Neural progenitor cell (in vitro differentiated cells): ENCODE measurements around the gene KCNQ1. TPM values are rescaled to one million over a fixed set of nuclear protein-coding genes. Genes with fewer than 3 reads are reported as not detected.
"Not testable (repeated sequence)": the region's sequence is repeated elsewhere in the genome, so short reads cannot be mapped to it uniquely, and the experiment has no call there.

ENCODE experiments used
- DNase-seq: peaks from one replicate; pipeline ENCODE4 v3.0.0-alpha.2; 2016; ENCODE audit warnings: low spot score
- H2AFZ ChIP-seq: fragments of 200-600 bp; sonication (generic); replicated peaks from 2 replicates; pipeline ENCODE4 v1.6.1; 2016; ENCODE audit warnings: antibody characterized with exemption
- H3F3A ChIP-seq: fragments of 200-600 bp; sonication (generic); 2 replicates; pipeline ENCODE4 v1.6.1; 2016; ENCODE audit warnings: antibody characterized with exemption, low read depth
- H3K27ac ChIP-seq: fragments of 200-600 bp; sonication (generic); 2 replicates; pipeline ENCODE4 v1.5.1; 2016; ENCODE audit warnings: mild to moderate bottlenecking
- H3K27me3 ChIP-seq: fragments of 200-600 bp; sonication (generic); 2 replicates; pipeline ENCODE4 v1.6.1; 2016; ENCODE audit warnings: mild to moderate bottlenecking, moderate library complexity
- H3K36me3 ChIP-seq: fragments of 200-600 bp; sonication (generic); 2 replicates; pipeline ENCODE4 v1.5.1; 2016
- H3K4me1 ChIP-seq: fragments of 200-600 bp; sonication (generic); 2 replicates; pipeline ENCODE4 v1.6.1; 2016; ENCODE audit warnings: mixed run types
- H3K4me2 ChIP-seq: fragments of 200-600 bp; sonication (generic); 2 replicates; pipeline ENCODE4 v1.6.1; 2016
- H3K4me3 ChIP-seq: fragments of 200-600 bp; sonication (generic); 2 replicates; pipeline ENCODE4 v1.5.1; 2016
- H3K79me2 ChIP-seq: fragments of 200-600 bp; sonication (generic); 2 replicates; pipeline ENCODE4 v1.6.1; 2016; ENCODE audit warnings: low read depth
- H3K9ac ChIP-seq: fragments of 200-600 bp; sonication (generic); 2 replicates; pipeline ENCODE4 v1.6.1; 2016
- H3K9me3 ChIP-seq: fragments of 200-600 bp; sonication (generic); 2 replicates; pipeline ENCODE4 v1.5.1; 2016; ENCODE audit warnings: low read depth
- H4K20me1 ChIP-seq: fragments of 200-600 bp; sonication (generic); 2 replicates; pipeline ENCODE4 v1.6.1; 2016; ENCODE audit warnings: low read depth
- H3K27ac Mint-ChIP-seq: 3 replicates; pipeline ENCODE4 v1.8.0; 2021; ENCODE audit warnings: mixed read lengths
- H3K27me3 Mint-ChIP-seq: 2 replicates; pipeline ENCODE4 v1.8.0; 2022; ENCODE audit warnings: low read depth, mild to moderate bottlenecking, inconsistent platforms, moderate library complexity, mixed read lengths; ENCODE audit not compliant: insufficient read depth
- H3K36me3 Mint-ChIP-seq: 3 replicates; pipeline ENCODE4 v1.8.0; 2021; ENCODE audit warnings: mixed read lengths
- H3K4me1 Mint-ChIP-seq: 3 replicates; pipeline ENCODE4 v1.8.0; 2021; ENCODE audit warnings: mixed read lengths
- H3K4me3 Mint-ChIP-seq: 3 replicates; pipeline ENCODE4 v1.8.0; 2021; ENCODE audit warnings: mild to moderate bottlenecking, moderate library complexity, mixed read lengths
- H3K9me3 Mint-ChIP-seq: 3 replicates; pipeline ENCODE4 v1.8.0; 2020; ENCODE audit warnings: mixed read lengths
- EZH2 ChIP-seq: fragments of 200-600 bp; sonication (generic); IDR thresholded peaks from 2 replicates; pipeline ENCODE4 v1.6.1; 2017; ENCODE audit warnings: antibody characterized with exemption, mild to moderate bottlenecking, moderate library complexity
- EZH2phosphoT487 ChIP-seq: fragments of 200-600 bp; sonication (generic); IDR thresholded peaks from 2 replicates; pipeline ENCODE4 v1.6.1; 2017; ENCODE audit warnings: antibody characterized with exemption
- total RNA-seq: library from RNA; depleted of rRNA; stranded (reverse); fragments of >200 nt; gene quantifications from 2 replicates; pipeline ENCODE4 v1.2.3, GENCODE V29; 2015; ENCODE audit warnings: low replicate concordance
- TF ChIP-seq, protein P1 (sequence below): fragments of 200-600 bp; sonication (generic); IDR thresholded peaks from 2 replicates; pipeline ENCODE4 v1.5.1; 2017; ENCODE audit warnings: antibody characterized with exemption, mild to moderate bottlenecking

Gene KCNQ1
- total RNA-seq, 1 donor from 2014 or later = 0.11 TPM

DNA sequence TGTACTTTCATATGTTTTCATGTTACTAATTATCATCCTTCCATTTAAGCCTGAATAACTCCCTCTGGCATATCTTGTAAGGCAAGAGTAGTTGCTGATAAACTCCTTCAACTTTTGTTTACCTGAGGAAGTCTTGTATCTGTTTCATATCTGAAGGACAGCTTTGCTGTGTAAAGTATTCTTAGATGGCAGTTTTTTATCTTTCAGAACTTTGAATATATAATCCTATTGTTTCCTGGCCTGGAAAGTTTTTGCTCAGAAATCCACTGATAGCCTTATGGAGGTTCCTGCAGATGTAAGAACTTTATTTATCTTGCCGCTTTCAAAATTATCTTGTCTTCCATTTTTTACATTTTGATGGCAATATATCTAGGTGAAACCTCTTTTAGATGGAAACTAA lies 185.9 kb downstream of the KCNQ1 start:
- H3K36me3 Mint-ChIP-seq = peaks cover 6% of the 10 kb centered on the region
- H3K27me3 Mint-ChIP-seq = peaks cover 2% of the 10 kb centered on the region
- DNase-seq = no peak
- Histone ChIP-seq H3K9ac (no peak overlapping the region), H3K4me2 (no peak overlapping the region), H3K4me3 (no peak overlapping the region), H3K36me3 (peaks cover 4% of the 10 kb centered on the region), H2AFZ (no peak overlapping the region), H3K27me3 (peaks cover 31% of the 10 kb centered on the region), H3K4me1 (no peaks in the 10 kb centered on the region), H4K20me1 (no peaks in the 10 kb centered on the region), H3K27ac (no peak overlapping the region), H3K79me2 (no peaks in the 10 kb centered on the region), H3F3A (peaks cover 6% of the 10 kb centered on the region), H3K9me3 (peaks cover 41% of the 10 kb centered on the region)
- H3K4me1 Mint-ChIP-seq = no peaks in the 10 kb centered on the region
- TF ChIP-seq, protein P1, sequence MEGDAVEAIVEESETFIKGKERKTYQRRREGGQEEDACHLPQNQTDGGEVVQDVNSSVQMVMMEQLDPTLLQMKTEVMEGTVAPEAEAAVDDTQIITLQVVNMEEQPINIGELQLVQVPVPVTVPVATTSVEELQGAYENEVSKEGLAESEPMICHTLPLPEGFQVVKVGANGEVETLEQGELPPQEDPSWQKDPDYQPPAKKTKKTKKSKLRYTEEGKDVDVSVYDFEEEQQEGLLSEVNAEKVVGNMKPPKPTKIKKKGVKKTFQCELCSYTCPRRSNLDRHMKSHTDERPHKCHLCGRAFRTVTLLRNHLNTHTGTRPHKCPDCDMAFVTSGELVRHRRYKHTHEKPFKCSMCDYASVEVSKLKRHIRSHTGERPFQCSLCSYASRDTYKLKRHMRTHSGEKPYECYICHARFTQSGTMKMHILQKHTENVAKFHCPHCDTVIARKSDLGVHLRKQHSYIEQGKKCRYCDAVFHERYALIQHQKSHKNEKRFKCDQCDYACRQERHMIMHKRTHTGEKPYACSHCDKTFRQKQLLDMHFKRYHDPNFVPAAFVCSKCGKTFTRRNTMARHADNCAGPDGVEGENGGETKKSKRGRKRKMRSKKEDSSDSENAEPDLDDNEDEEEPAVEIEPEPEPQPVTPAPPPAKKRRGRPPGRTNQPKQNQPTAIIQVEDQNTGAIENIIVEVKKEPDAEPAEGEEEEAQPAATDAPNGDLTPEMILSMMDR = no peak
- no peak for TF ChIP-seq EZH2phosphoT487
- TF ChIP-seq EZH2 = no peak
- H3K4me3 Mint-ChIP-seq = no peak overlapping the region
- H3K27ac Mint-ChIP-seq = no peak overlapping the region
- H3K9me3 Mint-ChIP-seq = peaks cover 77% of the 10 kb centered on the region

DNA sequence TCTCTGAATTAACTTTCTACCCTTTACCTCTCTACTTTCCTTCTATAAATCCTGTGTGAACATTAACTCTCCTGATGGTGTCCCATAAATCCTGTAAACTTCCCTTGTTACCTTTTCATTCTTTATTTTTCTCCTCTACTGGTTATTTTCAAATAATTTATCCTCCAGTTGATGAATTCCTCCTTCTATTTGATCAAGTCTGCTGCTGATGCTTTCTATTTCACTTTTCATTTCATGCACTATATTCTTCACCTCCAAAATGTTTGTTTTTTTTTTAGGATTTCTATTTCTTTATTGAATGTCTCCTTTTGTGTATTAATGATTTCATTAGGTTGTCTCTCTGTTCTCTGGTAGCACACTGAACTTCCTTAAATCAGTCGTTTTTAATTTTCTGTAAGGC lies 186.4 kb downstream of the KCNQ1 start:
- H3F3A ChIP-seq = peaks cover 6% of the 10 kb centered on the region
- H2AFZ ChIP-seq = no peak overlapping the region
- H3K27ac ChIP-seq = no peak overlapping the region
- H3K27me3 ChIP-seq = peaks cover 27% of the 10 kb centered on the region
- Mint-ChIP-seq H3K4me3 (no peak overlapping the region), H3K36me3 (peaks cover 6% of the 10 kb centered on the region), H3K4me1 (no peaks in the 10 kb centered on the region), H3K9me3 (peaks cover 80% of the 10 kb centered on the region), H3K27ac (no peak overlapping the region), H3K27me3 (peaks cover 2% of the 10 kb centered on the region)
- no peak overlapping the region for H3K9ac ChIP-seq
- no peak overlapping the region for H3K4me3 ChIP-seq
- TF ChIP-seq, protein P1 = no peak
- no peak for TF ChIP-seq EZH2
- TF ChIP-seq EZH2phosphoT487 = no peak
- no peaks in the 10 kb centered on the region for H3K4me1 ChIP-seq
- no peaks in the 10 kb centered on the region for H3K79me2 ChIP-seq
- peaks cover 41% of the 10 kb centered on the region for H3K9me3 ChIP-seq
- H3K36me3 ChIP-seq = peaks cover 4% of the 10 kb centered on the region
- no peaks in the 10 kb centered on the region for H4K20me1 ChIP-seq
- no peak overlapping the region for H3K4me2 ChIP-seq
- DNase-seq = no peak

DNA sequence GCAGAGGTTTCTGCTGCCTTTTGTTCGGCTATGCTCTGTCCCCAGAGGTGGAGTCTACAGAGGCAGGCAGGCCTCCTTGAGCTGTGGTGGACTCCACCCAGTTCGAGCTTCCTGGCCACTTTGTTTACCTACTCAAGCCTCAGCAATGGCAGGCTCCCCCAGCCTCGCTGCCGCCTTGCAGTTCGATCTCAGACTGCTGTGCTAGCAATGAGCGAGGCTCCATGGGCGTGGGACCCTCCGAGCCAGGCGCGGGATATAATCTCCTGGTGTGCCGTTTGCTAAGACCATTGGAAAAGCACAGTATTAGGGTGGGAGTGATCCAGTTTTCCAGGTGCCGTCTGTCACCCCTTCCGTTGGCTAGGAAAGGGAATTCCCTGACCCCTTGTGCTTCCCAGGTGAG lies 195.0 kb downstream of the KCNQ1 start:
- H4K20me1 ChIP-seq, H3K27ac ChIP-seq, H3K79me2 ChIP-seq, H3K27ac Mint-ChIP-seq, H3K4me2 ChIP-seq, H3K4me1 ChIP-seq, H3K4me1 Mint-ChIP-seq, H3K9ac ChIP-seq, DNase-seq, H3K4me3 ChIP-seq, H3F3A ChIP-seq, H3K27me3 ChIP-seq, H3K4me3 Mint-ChIP-seq, H3K36me3 ChIP-seq, H2AFZ ChIP-seq: not testable (repeated sequence)
- H3K36me3 Mint-ChIP-seq = peaks cover 13% of the 10 kb centered on the region
- peaks cover 14% of the 10 kb centered on the region for H3K27me3 Mint-ChIP-seq
- peaks cover 78% of the 10 kb centered on the region for H3K9me3 Mint-ChIP-seq
- H3K9me3 ChIP-seq = peaks cover 33% of the 10 kb centered on the region

DNA sequence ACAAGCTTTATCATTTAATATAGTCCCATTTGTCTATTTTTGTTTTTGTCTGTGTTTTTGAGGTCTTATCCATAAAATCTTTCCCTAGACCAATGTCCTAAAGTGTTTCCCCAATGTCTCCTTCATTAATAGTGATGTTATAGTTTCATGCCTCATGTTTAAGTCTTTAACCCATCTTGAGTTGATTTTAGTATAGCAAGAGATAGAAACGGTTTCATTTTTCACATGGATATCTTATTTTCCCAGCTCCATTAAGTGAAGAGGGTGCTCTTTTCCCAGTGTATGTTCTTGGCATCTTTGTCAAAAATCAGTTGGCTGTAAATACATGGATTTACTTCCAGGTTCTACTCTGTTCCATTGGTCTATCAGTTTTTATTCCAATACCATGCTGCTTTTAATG lies 196.8 kb downstream of the KCNQ1 start:
- no peaks in the 10 kb centered on the region for H3K27me3 ChIP-seq
- Mint-ChIP-seq H3K27ac (no peak overlapping the region), H3K4me3 (no peak overlapping the region), H3K4me1 (no peaks in the 10 kb centered on the region), H3K36me3 (peaks cover 15% of the 10 kb centered on the region), H3K27me3 (peaks cover 14% of the 10 kb centered on the region), H3K9me3 (peaks cover 84% of the 10 kb centered on the region)
- H4K20me1 ChIP-seq = no peaks in the 10 kb centered on the region
- no peak overlapping the region for H3K27ac ChIP-seq
- no peak for TF ChIP-seq EZH2
- TF ChIP-seq, protein P1 = no peak
- no peak for TF ChIP-seq EZH2phosphoT487
- peaks cover 3% of the 10 kb centered on the region for H3K36me3 ChIP-seq
- no peak for DNase-seq
- no peak overlapping the region for H2AFZ ChIP-seq
- no peak overlapping the region for H3K4me2 ChIP-seq
- H3K4me3 ChIP-seq = no peak overlapping the region
- peaks cover 39% of the 10 kb centered on the region for H3K9me3 ChIP-seq
- H3F3A ChIP-seq = no peaks in the 10 kb centered on the region
- H3K79me2 ChIP-seq = no peaks in the 10 kb centered on the region
- H3K4me1 ChIP-seq = no peaks in the 10 kb centered on the region
- H3K9ac ChIP-seq = no peak overlapping the region
